ENCODE measurements around the gene CST6.

Gene CST6

GRCh38 chr11:66011785-66012303, at the start of gene CST6:
TSS of gene CST6 (plus strand) at chr11:66012008. CDS start at chr11:66012045, 37 bp downstream.
- DNase-seq = no peak

- DNase-seq = no peak
Observed at GRCh38 chr11:65962141-65962564, 49.7 kb upstream of the CST6 start.

- DNase-seq = no peak
Observed at GRCh38 chr11:65964906-65965305, 46.9 kb upstream of the CST6 start.

GRCh38 chr11:65965986-65966762, 45.6 kb upstream of the CST6 start:
- no peak for DNase-seq

GRCh38 chr11:65967329-65967934, 44.4 kb upstream of the CST6 start:
- DNase-seq = no peak

GRCh38 chr11:65968600-65969482, 43.0 kb upstream of the CST6 start:
- DNase-seq = no peak

GRCh38 chr11:65972116-65972515, 39.7 kb upstream of the CST6 start:
- no peak for DNase-seq

GRCh38 chr11:65973439-65974110, 38.2 kb upstream of the CST6 start:
- DNase-seq = no peak

- no peak for DNase-seq
Observed at GRCh38 chr11:65975771-65976170, 36.0 kb upstream of the CST6 start.

- no peak for DNase-seq
Observed at GRCh38 chr11:65976216-65977176, 35.3 kb upstream of the CST6 start.

- DNase-seq = no peak
Observed at GRCh38 chr11:65977621-65978390, 34.0 kb upstream of the CST6 start.

GRCh38 chr11:65978391-65979238, 33.2 kb upstream of the CST6 start:
- no peak for DNase-seq

GRCh38 chr11:65979261-65979759, 32.5 kb upstream of the CST6 start:
- no peak for DNase-seq

- no peak for DNase-seq
Observed at GRCh38 chr11:65981101-65981740, 30.6 kb upstream of the CST6 start.

GRCh38 chr11:65981972-65982823, 29.6 kb upstream of the CST6 start:
- DNase-seq = no peak

GRCh38 chr11:65982824-65983588, 28.8 kb upstream of the CST6 start:
- DNase-seq = no peak

- DNase-seq = no peak
Observed at GRCh38 chr11:65983589-65983987, 28.2 kb upstream of the CST6 start.
